Activated T-helper 1 cell treated with Interleukin-2 at 50 U/mL for 16 hours (primary cell): ENCODE data around the gene SLC22A1.
"Not testable (repeated sequence)": the region's sequence is repeated elsewhere in the genome, so short reads cannot be mapped to it uniquely, and the experiment has no call there.

Experiments used
- DNase-seq: peaks from one replicate; pipeline ENCODE4 v3.0.0-alpha.2; 2020; ENCODE audit warnings: low read depth

Gene SLC22A1

GRCh38 chr6:160124007-160124406 is 2.4 kb downstream of the SLC22A1 start:
- no peak for DNase-seq

GRCh38 chr6:160124605-160125004 is 3.0 kb downstream of the SLC22A1 start:
- DNase-seq = no peak

- DNase-seq = not testable (repeated sequence)
These were observed 3.5 kb downstream of the SLC22A1 start for GRCh38 chr6:160125105-160125504.

GRCh38 chr6:160127270-160128124 is 5.9 kb downstream of the SLC22A1 start:
- no peak for DNase-seq

- DNase-seq = no peak
These were observed 6.6 kb downstream of the SLC22A1 start for GRCh38 chr6:160128125-160128683.

- no peak for DNase-seq
These were observed 7.4 kb downstream of the SLC22A1 start for GRCh38 chr6:160128879-160129516.

- DNase-seq = no peak
These were observed 8.4 kb downstream of the SLC22A1 start for GRCh38 chr6:160129881-160130615.

GRCh38 chr6:160130729-160131484 is 9.3 kb downstream of the SLC22A1 start:
- DNase-seq = no peak

GRCh38 chr6:160131636-160132296 is 10.2 kb downstream of the SLC22A1 start:
- DNase-seq = no peak

- DNase-seq = no peak
These were observed 10.7 kb downstream of the SLC22A1 start for GRCh38 chr6:160132297-160132637.

GRCh38 chr6:160132776-160133338 is 11.2 kb downstream of the SLC22A1 start:
- DNase-seq = no peak

- DNase-seq = no peak
These were observed 12.1 kb downstream of the SLC22A1 start for GRCh38 chr6:160133441-160134336.

GRCh38 chr6:160134337-160134751 is 12.7 kb downstream of the SLC22A1 start:
- not testable (repeated sequence) for DNase-seq

- DNase-seq = no peak
These were observed 13.3 kb downstream of the SLC22A1 start for GRCh38 chr6:160134779-160135547.

GRCh38 chr6:160135907-160136655 is 14.5 kb downstream of the SLC22A1 start:
- DNase-seq = no peak

- no peak for DNase-seq
These were observed 15.7 kb downstream of the SLC22A1 start for GRCh38 chr6:160137130-160137988.
